GM12878 (cell line): ENCODE measurements around the gene ABHD8. TPM values are rescaled to one million over a fixed set of nuclear protein-coding genes. Genes with fewer than 3 reads are reported as not detected.

Experiments used
- ATAC-seq: fragments of 200-7000 bp; cut with Tn5 transposase; 3 replicates; pipeline ENCODE4 v1.9.1; 2020; ENCODE audit warnings: mild to moderate bottlenecking, moderate library complexity
- BruUV-seq: library from RNA; stranded (reverse); fragments of 400-500 nt; replicated peaks from 2 replicates; lab custom pipeline; 2021; lab: Mats Ljungman, UMichigan
- CTCF ChIA-PET: fragments of 300-600 bp; sonication (Branson Sonifier 250); formaldehyde crosslinking; extraction: SDS; loops from one replicate; lab custom pipeline; 2021; ENCODE audit warnings: inconsistent platforms; lab: Yijun Ruan, JAX
- POLR2A ChIA-PET: fragments of 350-600 bp; formaldehyde crosslinking; extraction: SDS; loops from one replicate; lab custom pipeline; 2021; ENCODE audit warnings: inconsistent platforms; lab: Charles Lee
- RAD21 ChIA-PET: fragments of 300-600 bp; sonication (Branson Sonifier 250); formaldehyde crosslinking; loops from one replicate; lab custom pipeline; 2023; ENCODE audit warnings: antibody characterized with exemption; ENCODE audit not compliant: unreplicated experiment; lab: Charles Lee
- SMC1A ChIA-PET: fragments of 300-600 bp; sonication (Branson Sonifier 250); formaldehyde crosslinking; loops from one replicate; lab custom pipeline; 2023; ENCODE audit not compliant: unreplicated experiment, uncharacterized antibody; lab: Charles Lee
- DNase-seq: peaks from one replicate; pipeline ENCODE4 v3.0.0-alpha.2; 2011; ENCODE audit warnings: low read depth, low spot score
- FAIRE-seq: peaks from 3 replicates; lab custom pipeline; 2011; peaks lifted over from hg19 to GRCh38; lab: Jason Lieb, UNC
- H2AFZ ChIP-seq: 2 replicates; pipeline ENCODE4 v1.6.0; 2011; ENCODE audit warnings: low read depth, low read length, control low read depth; ENCODE audit not compliant: control insufficient read depth
- H3K27ac ChIP-seq: 2 replicates; pipeline ENCODE4 v1.5.1; 2011; ENCODE audit warnings: control low read depth; ENCODE audit not compliant: control insufficient read depth, insufficient read depth
- H3K27me3 ChIP-seq, 2 experiments: replicated peaks in 1 of 2; 2 replicates each; pipeline versions ENCODE4 v1.6.0 to v1.6.1; 2011; ENCODE audit warnings: low read length in 1 of 2; ENCODE audit not compliant: control insufficient read depth in 2 of 2, insufficient read depth in 2 of 2
- H3K36me3 ChIP-seq, 2 experiments: 2 replicates each; pipeline ENCODE4 v1.5.1; 2011; ENCODE audit warnings: low read length in 1 of 2; ENCODE audit not compliant: control insufficient read depth in 2 of 2, insufficient read depth in 2 of 2
- H3K4me1 ChIP-seq: 2 replicates; pipeline ENCODE4 v1.6.1; 2011; ENCODE audit warnings: mild to moderate bottlenecking, low read length, moderate library complexity, mixed read lengths; ENCODE audit not compliant: control insufficient read depth, insufficient read depth
- H3K4me2 ChIP-seq: 2 replicates; pipeline ENCODE4 v1.6.0; 2011; ENCODE audit warnings: control low read depth; ENCODE audit not compliant: control insufficient read depth, insufficient read depth
- H3K4me3 ChIP-seq: fragments of 200-600 bp; sonication (generic); 2 replicates; pipeline ENCODE4 v1.5.1; 2016
- H3K79me2 ChIP-seq: 2 replicates; pipeline ENCODE4 v1.6.0; 2011; ENCODE audit warnings: low read length; ENCODE audit not compliant: control insufficient read depth, insufficient read depth
- H3K9ac ChIP-seq: 2 replicates; pipeline ENCODE4 v1.8.0; 2011; ENCODE audit warnings: low read length, control low read depth, mixed read lengths; ENCODE audit not compliant: control insufficient read depth, insufficient read depth
- H3K9me3 ChIP-seq: replicated peaks from 3 replicates; pipeline ENCODE4 v1.5.1; 2011; ENCODE audit warnings: mild to moderate bottlenecking, low read length; ENCODE audit not compliant: control insufficient read depth, insufficient read depth
- H4K20me1 ChIP-seq: 2 replicates; pipeline ENCODE4 v1.6.0; 2011; ENCODE audit not compliant: control insufficient read depth, insufficient read depth
- DPF2 ChIP-seq: fragments of 450-650 bp; IDR thresholded peaks from 2 replicates; pipeline ENCODE4 v1.6.1; 2017; ENCODE audit warnings: mild to moderate bottlenecking
- GABPA ChIP-seq: IDR thresholded peaks from 2 replicates; pipeline ENCODE4 v1.6.1; 2014; ENCODE audit warnings: antibody characterized with exemption, low read depth, mild to moderate bottlenecking, inconsistent platforms
- HCFC1 ChIP-seq: fragments of 150-350 bp; IDR thresholded peaks from 2 replicates; pipeline ENCODE4 v1.6.1; 2014; ENCODE audit warnings: low read length
- HDGF ChIP-seq: fragments of 450-650 bp; IDR thresholded peaks from 2 replicates; pipeline ENCODE4 v1.6.1; 2016; ENCODE audit warnings: antibody characterized with exemption
- NR2C1 ChIP-seq: fragments of 450-650 bp; IDR thresholded peaks from 2 replicates; pipeline ENCODE4 v1.6.1; 2017; ENCODE audit warnings: antibody characterized with exemption, mild to moderate bottlenecking, moderate library complexity
- NRF1 ChIP-seq: conservative IDR thresholded peaks from 2 replicates; pipeline ENCODE4 v1.6.1; 2011; ENCODE audit warnings: mild to moderate bottlenecking, low read depth, low read length, improper control_type of control experiment
- SREBF2 ChIP-seq: IDR thresholded peaks from 2 replicates; pipeline ENCODE4 v1.6.1; 2012; ENCODE audit warnings: mild to moderate bottlenecking, low read length
- ZNF274 ChIP-seq: IDR thresholded peaks from one replicate; pipeline ENCODE4 v1.8.0; 2011; ENCODE audit not compliant: insufficient read length, insufficient read depth
- ZNF687 ChIP-seq: fragments of 450-650 bp; IDR thresholded peaks from 2 replicates; pipeline ENCODE4 v1.6.1; 2017; ENCODE audit warnings: mild to moderate bottlenecking, moderate library complexity
- WGBS: methylation state at CpG from one replicate; pipeline ENCODE4 v1.1.6; 2016; ENCODE audit warnings: low lambda C conversion rate; ENCODE audit not compliant: insufficient replicate concordance, insufficient coverage; ENCODE audit errors: missing lambda C conversion rate; 5-methylcytosine and 5-hydroxymethylcytosine counted together
- in situ Hi-C: fragments of 300-500 bp; cut with MboI; formaldehyde crosslinking; loops from 9 replicates; pipeline ENCODE4 v1.14.3; 2018; ENCODE audit warnings: mixed read lengths
- intact Hi-C: fragments of 100-400 bp; cut with micrococcal nuclease; formaldehyde crosslinking; loops from one replicate; pipeline ENCODE4 v1.14.2; 2022; ENCODE audit not compliant: unreplicated experiment
- polyA plus RNA-seq, 11 experiments: library from polyadenylated mRNA; depleted of rRNA in 4 of 11; unstranded in 6 of 11; stranded (reverse) in 5 of 11; fragments of >200 nt; fragmentation: Nextera tagmentation in 4 of 11; fragmentation: Illumina TruSeq in 1 of 11; extraction: Ambion mirVana in 4 of 11; extraction: Trizol in 1 of 11; gene quantifications; 1 replicate in 1 of 11; 2 replicates in 10 of 11; pipeline versions ENCODE4 v1.2.1 to v1.2.3, GENCODE V29; 2011 to 2016; ENCODE audit warnings: inconsistent platforms in 2 of 11, missing spikeins in 2 of 11, low read depth in 1 of 11
- total RNA-seq, 4 experiments: library from RNA; depleted of rRNA in 3 of 4; stranded (reverse); fragments of >200 nt in 3 of 4; fragmentation: Illumina TruSeq in 1 of 4; extraction: Trizol in 1 of 4; gene quantifications; 2 replicates each; pipeline versions ENCODE4 v1.2.1 to v1.2.3, GENCODE V29; 2013 to 2021
- TF ChIP-seq, protein P1 (sequence below): IDR thresholded peaks from 2 replicates; pipeline ENCODE4 v1.6.1; 2012; ENCODE audit warnings: improper control_type of control experiment, low read depth, low read length; ENCODE audit not compliant: insufficient replicate concordance
- TF ChIP-seq, protein P2 (sequence below): IDR thresholded peaks from 2 replicates; pipeline ENCODE4 v1.6.1; 2011; ENCODE audit warnings: low read depth, low read length, improper control_type of control experiment, borderline replicate concordance

The ABHD8 gene
- total and polyA plus RNA-seq, 10 of the 15 experiments (the other 5 are each of a cell fraction or from before 2014, with no cell fraction given): 0.03 to 12.5 (median 6.0) TPM

DNA sequence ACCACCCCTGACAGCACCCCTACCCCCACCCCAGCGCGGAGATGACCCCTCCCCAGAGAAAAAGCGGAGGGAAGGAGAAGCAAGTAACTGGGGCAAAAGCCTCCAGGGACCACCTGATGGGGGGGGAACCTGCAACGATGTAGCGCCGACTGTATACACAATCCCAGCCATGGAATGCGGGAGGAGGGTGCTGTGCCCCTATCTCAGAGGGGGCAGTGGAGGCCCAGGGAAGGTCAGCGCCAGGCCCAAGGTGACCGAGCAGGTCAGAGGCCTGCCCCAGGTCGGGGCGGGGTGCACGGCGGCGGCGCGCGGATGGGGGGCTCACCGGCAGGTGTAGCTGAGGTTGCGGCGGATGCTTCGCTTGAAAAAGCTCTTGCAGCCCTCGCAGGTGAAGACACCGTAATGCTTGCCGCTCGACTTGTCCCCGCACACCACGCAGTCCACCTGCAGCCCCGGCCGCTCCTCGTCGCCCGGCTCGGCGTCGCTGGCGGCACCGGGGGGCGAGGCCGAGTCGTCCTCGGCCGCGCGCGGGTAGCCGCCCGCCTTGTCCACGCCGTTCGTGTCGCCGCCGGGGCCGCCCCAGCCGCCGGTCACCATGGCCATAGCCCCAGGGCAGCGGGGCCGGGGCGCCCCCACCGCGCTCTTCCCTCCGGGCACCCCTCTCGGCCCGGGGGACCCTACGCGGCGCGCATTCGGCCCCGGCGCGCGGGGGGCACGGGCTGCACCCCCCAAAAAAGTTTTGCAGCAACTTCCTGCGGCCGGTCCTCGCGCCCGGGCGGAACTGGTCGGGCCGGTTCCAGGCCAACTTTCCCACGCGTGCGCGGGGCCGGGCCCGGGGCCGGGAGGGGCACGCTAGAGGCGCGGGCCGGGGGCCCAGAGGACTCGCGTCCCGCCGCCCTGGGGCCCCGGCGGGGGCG lies 58.3 kb downstream of the ABHD8 start:
- peaks cover 7% of the 10 kb centered on the region for H3K79me2 ChIP-seq
- no peak for TF ChIP-seq HDGF
- no peak for TF ChIP-seq NR2C1
- TF ChIP-seq, protein P1, sequence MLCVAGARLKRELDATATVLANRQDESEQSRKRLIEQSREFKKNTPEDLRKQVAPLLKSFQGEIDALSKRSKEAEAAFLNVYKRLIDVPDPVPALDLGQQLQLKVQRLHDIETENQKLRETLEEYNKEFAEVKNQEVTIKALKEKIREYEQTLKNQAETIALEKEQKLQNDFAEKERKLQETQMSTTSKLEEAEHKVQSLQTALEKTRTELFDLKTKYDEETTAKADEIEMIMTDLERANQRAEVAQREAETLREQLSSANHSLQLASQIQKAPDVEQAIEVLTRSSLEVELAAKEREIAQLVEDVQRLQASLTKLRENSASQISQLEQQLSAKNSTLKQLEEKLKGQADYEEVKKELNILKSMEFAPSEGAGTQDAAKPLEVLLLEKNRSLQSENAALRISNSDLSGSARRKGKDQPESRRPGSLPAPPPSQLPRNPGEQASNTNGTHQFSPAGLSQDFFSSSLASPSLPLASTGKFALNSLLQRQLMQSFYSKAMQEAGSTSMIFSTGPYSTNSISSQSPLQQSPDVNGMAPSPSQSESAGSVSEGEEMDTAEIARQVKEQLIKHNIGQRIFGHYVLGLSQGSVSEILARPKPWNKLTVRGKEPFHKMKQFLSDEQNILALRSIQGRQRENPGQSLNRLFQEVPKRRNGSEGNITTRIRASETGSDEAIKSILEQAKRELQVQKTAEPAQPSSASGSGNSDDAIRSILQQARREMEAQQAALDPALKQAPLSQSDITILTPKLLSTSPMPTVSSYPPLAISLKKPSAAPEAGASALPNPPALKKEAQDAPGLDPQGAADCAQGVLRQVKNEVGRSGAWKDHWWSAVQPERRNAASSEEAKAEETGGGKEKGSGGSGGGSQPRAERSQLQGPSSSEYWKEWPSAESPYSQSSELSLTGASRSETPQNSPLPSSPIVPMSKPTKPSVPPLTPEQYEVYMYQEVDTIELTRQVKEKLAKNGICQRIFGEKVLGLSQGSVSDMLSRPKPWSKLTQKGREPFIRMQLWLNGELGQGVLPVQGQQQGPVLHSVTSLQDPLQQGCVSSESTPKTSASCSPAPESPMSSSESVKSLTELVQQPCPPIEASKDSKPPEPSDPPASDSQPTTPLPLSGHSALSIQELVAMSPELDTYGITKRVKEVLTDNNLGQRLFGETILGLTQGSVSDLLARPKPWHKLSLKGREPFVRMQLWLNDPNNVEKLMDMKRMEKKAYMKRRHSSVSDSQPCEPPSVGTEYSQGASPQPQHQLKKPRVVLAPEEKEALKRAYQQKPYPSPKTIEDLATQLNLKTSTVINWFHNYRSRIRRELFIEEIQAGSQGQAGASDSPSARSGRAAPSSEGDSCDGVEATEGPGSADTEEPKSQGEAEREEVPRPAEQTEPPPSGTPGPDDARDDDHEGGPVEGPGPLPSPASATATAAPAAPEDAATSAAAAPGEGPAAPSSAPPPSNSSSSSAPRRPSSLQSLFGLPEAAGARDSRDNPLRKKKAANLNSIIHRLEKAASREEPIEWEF: no peak
- TF ChIP-seq, protein P2, sequence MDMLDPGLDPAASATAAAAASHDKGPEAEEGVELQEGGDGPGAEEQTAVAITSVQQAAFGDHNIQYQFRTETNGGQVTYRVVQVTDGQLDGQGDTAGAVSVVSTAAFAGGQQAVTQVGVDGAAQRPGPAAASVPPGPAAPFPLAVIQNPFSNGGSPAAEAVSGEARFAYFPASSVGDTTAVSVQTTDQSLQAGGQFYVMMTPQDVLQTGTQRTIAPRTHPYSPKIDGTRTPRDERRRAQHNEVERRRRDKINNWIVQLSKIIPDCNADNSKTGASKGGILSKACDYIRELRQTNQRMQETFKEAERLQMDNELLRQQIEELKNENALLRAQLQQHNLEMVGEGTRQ: no peak
- TF ChIP-seq SREBF2: no peak
- no peak for TF ChIP-seq ZNF687
- TF ChIP-seq GABPA: no peak
- TF ChIP-seq HCFC1: no peak
- peak; percentile 77 for TF ChIP-seq DPF2
- no peak for TF ChIP-seq ZNF274
- TF ChIP-seq NRF1: no peak

More for the DNA sequence above, 58.3 kb downstream of the ABHD8 start:
- FAIRE-seq (no peak), ATAC-seq (no peak), DNase-seq (no peak)
- Histone ChIP-seq H3K4me1 (peaks cover 14% of the 10 kb centered on the region), H3K4me2 (peak overlapping the region; percentile 77), H3K9ac (peak overlapping the region; percentile 24), H4K20me1 (no peaks in the 10 kb centered on the region), H3K4me3 (peak overlapping the region; percentile 70), H3K9me3 (no peaks in the 10 kb centered on the region), H3K36me3 (peaks cover 0 to 2% of the 10 kb centered on the region in 2 experiments; a peak in 1 of 4 replicates), H3K27ac (no peak overlapping the region), H2AFZ (peak overlapping the region; percentile 9; the same call in 1 of the 2 replicates), H3K27me3 (no peaks in the 10 kb centered on the region)
- RAD21 ChIA-PET: interaction anchor here (1.1 kb wide), 1 partner anchor 16 kb away, joined by 4 read pairs; no protein-coding TSS in a partner anchor
- no TSS peak for BruUV-seq
- POLR2A ChIA-PET: interaction anchor here (0.5 to 1.4 kb wide), 3 partner anchors 10 to 45 kb away, joined by 3 to 4 read pairs (median 3); partner anchors contain the start of gene BABAM1
- under 1% methylated on average over 73 of the region's 100 CpGs for WGBS
- CTCF ChIA-PET: no interaction called here
- intact Hi-C loops (no loop called here), in situ Hi-C loops (no loop called here)
- SMC1A ChIA-PET: no interaction called here
